ENCODE results near the gene SMAD3. TPM values are rescaled to one million over a fixed set of nuclear protein-coding genes. Genes with fewer than 3 reads are reported as not detected.

SMAD3 gene
- total RNA-seq, 3 donors from 2014 or later: 38.5 to 76.3 (median 44.9) TPM

DNA sequence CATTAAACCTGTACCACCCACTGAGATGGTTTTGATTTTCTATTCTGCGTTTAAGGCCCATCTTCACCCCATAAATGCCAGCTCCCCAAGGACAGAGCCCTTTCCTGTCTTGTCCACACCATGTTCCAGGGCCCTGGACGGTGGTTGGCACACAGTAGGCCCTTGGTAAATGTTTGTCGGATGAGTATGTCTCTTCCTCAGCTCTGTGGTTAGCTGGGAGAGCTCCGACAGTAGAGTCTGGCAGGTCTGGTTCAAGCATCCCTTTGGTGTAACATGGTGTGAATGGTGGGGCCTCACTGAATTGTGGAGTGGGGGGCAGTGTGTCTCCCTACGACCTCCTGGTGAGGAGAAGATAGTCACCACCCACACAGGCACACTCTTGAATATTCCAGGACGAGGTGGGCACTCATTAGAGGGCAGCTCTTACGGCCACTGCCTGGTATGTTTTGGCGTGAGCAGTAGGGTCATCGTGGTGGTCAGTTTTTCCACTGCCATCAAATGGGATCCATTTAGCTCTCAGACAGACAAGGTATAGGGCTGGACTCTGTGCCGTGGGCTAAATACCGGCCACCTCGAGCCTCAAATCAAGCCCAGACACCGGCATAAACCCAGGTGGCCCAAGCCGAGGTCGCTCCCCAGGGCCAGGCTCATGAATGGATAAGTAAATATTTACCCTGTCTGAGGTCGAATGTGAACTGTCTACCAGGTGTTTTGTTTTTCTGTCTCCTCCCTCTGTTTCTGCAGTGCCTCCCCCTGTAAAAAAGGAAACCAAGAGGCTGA is 61.3 kb downstream of the SMAD3 start:
- intact Hi-C loops (cut with DNase I, micrococcal nuclease): no loop called here
- H3K9me3 ChIP-seq: no peaks in the 10 kb centered on the region
- TF ChIP-seq, protein P1, sequence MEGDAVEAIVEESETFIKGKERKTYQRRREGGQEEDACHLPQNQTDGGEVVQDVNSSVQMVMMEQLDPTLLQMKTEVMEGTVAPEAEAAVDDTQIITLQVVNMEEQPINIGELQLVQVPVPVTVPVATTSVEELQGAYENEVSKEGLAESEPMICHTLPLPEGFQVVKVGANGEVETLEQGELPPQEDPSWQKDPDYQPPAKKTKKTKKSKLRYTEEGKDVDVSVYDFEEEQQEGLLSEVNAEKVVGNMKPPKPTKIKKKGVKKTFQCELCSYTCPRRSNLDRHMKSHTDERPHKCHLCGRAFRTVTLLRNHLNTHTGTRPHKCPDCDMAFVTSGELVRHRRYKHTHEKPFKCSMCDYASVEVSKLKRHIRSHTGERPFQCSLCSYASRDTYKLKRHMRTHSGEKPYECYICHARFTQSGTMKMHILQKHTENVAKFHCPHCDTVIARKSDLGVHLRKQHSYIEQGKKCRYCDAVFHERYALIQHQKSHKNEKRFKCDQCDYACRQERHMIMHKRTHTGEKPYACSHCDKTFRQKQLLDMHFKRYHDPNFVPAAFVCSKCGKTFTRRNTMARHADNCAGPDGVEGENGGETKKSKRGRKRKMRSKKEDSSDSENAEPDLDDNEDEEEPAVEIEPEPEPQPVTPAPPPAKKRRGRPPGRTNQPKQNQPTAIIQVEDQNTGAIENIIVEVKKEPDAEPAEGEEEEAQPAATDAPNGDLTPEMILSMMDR (IDR thresholded peaks at IDR 0.05): no peak
- no peak for DNase-seq
- peaks cover 12% of the 10 kb centered on the region for H3K4me1 ChIP-seq (ENCODE audit: low read depth)
- no peak overlapping the region for H3K4me3 ChIP-seq
- H3K36me3 ChIP-seq (ENCODE audit: low read depth): no peaks in the 10 kb centered on the region
- ATAC-seq: no peak

- DNase-seq: peak; percentile 47 to 69 (median 64)
- Histone ChIP-seq H3K4me1 (ENCODE audit: low read depth) (peaks cover 11% of the 10 kb centered on the region), H3K36me3 (ENCODE audit: low read depth) (no peaks in the 10 kb centered on the region), H3K4me3 (no peak overlapping the region), H3K9me3 (no peaks in the 10 kb centered on the region)
- intact Hi-C loops (cut with DNase I, micrococcal nuclease): no loop called here
- peak; percentile 89 for ATAC-seq
- TF ChIP-seq, protein P1 (IDR thresholded peaks at IDR 0.05): no peak
These were observed 61.9 kb downstream of the SMAD3 start for GRCh38 chr15:67127331-67127664.

DNA sequence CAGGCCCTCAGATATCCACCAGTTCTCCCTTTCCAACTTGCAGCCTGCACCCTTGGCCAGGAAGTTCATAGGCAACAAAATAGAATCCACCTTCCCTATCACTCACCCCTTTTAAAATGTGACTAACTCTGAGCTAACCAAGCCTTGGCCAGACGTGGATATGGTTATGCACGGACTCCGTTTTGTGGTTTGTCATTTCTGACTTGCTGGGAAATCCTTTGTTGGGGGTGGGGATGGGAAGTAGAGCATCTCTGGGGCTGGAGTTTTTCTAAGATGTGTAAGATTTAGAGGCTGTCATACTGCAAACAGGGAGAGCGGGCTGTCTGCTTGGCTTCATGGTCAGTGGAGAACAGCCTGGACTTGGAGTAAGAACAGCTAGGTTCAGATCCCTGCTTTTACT is 62.6 kb downstream of the SMAD3 start:
- intact Hi-C loops (cut with DNase I, micrococcal nuclease): no loop called here

DNA sequence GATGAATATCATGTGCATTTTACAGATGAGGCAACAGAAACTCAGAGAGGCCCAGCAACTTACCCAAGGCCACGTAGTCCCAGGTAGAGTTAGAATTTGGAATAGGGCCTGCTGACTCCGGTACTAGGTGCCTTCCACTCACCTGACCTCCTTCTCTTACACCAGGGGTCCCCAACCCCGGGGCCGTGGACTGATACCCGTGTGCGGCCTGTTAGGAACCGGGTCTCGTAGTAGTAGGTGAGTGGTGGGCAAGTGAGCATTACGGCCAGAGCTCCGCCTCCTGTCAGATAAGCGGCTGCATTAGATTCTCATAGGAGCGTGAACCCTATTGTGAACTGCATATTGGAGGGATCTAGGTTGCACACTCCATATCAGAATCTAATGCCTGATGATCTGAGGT is 64.8 kb downstream of the SMAD3 start:
- no peak overlapping the region for H3K4me3 ChIP-seq
- H3K36me3 ChIP-seq (ENCODE audit: low read depth): no peaks in the 10 kb centered on the region
- DNase-seq (no peak), ATAC-seq (no peak)
- TF ChIP-seq, protein P1 (IDR thresholded peaks at IDR 0.05): no peak
- no peaks in the 10 kb centered on the region for H3K9me3 ChIP-seq
- intact Hi-C loops (cut with DNase I, micrococcal nuclease): no loop called here
- H3K4me1 ChIP-seq (ENCODE audit: low read depth): peaks cover 26% of the 10 kb centered on the region

More for the DNA sequence above, 62.6 kb downstream of the SMAD3 start:
- Histone ChIP-seq H3K36me3 (ENCODE audit: low read depth) (no peaks in the 10 kb centered on the region), H3K4me3 (no peak overlapping the region), H3K9me3 (no peaks in the 10 kb centered on the region), H3K4me1 (ENCODE audit: low read depth) (peaks cover 12% of the 10 kb centered on the region)
- ATAC-seq: peak; percentile 17
- TF ChIP-seq, protein P1 (IDR thresholded peaks at IDR 0.05): no peak
- no peak for DNase-seq

DNA sequence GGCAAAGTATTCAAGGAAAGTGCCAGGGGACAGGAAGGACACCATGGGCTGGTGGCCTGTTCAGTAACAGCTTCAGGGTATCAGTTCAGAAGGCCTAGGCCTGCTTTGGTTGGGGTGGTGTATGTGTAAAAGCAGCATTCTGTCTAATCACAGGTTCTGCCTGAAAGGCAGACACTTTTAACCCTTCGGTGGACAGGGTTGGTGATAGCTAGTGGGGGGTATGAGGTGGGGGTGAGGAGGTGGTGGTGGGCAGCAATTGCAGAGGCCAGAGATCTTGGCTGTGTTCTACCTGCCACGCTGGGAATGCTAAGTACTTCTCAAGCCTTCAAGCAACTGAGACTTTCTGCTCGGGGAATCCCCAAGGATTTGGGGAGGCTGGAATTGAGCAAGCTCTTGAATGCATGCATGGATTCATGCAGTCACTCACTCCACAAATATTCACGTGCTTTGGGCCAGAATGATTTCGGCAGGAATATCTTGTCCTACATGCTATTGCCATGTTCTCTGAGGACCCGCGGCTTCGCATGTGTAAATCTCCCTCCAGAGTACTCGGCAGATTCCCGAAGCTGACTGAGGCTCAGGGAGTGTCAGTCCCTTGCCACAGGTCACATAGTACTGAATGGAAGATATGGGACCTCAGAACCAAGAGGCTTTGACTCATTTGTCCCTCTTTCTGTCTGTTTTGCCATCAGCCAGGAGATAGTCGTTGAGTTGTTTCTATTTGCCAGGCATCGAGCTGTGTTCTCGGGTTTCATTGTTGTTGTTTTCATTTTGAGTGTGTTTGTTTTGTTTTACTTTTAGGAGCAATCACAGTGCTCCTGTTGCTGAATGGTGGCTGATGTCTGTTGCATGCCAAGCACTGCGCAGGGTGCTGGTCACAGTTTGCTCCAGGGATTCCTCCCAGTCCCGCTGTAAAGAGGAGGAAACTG is 65.5 kb downstream of the SMAD3 start:
- intact Hi-C loops (cut with DNase I, micrococcal nuclease): no loop called here
- Histone ChIP-seq H3K4me1 (ENCODE audit: low read depth) (peaks cover 28% of the 10 kb centered on the region), H3K4me3 (no peak overlapping the region), H3K36me3 (ENCODE audit: low read depth) (no peaks in the 10 kb centered on the region), H3K9me3 (no peaks in the 10 kb centered on the region)
- no peak for ATAC-seq
- TF ChIP-seq, protein P1 (IDR thresholded peaks at IDR 0.05): no peak
- DNase-seq: no peak

Data from mucosa of descending colon (tissue), 3 donors.